WTC11 (cell line): Measurements from ENCODE around the gene PCDH9.

Experiments used
- CREM ChIP-seq: sonication (generic); formaldehyde crosslinking; IDR thresholded peaks from 2 replicates; pipeline ENCODE4 v1.8.1; 2022; ENCODE audit warnings: mild to moderate bottlenecking, missing genetic modification reagents, moderate library complexity
- CTCF ChIP-seq: fragments of 200-600 bp; IDR thresholded peaks from 2 replicates; pipeline ENCODE4 v1.8.0; 2022; ENCODE audit warnings: antibody characterized with exemption
- SP1 ChIP-seq: sonication (generic); formaldehyde crosslinking; conservative IDR thresholded peaks from 2 replicates; pipeline ENCODE4 v1.8.1; 2022; ENCODE audit warnings: missing genetic modification reagents

GRCh38 chr13:66661336-66661735, 568.8 kb downstream of the PCDH9 start:
- TF ChIP-seq CTCF (no peak), SP1 (CRISPR knock-in tag) (no peak), CREM (CRISPR knock-in tag) (no peak)
